GM21447 (cell line): ENCODE results near the gene CDH22.

Source experiments
- ATAC-seq: cut with Tn5 transposase; IDR thresholded peaks from one replicate; pipeline ENCODE4 v1.9.1; 2021; ENCODE audit not compliant: unreplicated experiment

The CDH22 gene

GRCh38 chr20:46308258-46309157 is at the start of gene CDH22:
Gene CDH22 (minus strand): TSS chr20:46308498. CDS start chr20:46251294, 57,204 bp downstream.
- no peak for ATAC-seq

- no peak for ATAC-seq
These were observed 48.8 kb upstream of the CDH22 start for GRCh38 chr20:46357030-46357514.

DNA sequence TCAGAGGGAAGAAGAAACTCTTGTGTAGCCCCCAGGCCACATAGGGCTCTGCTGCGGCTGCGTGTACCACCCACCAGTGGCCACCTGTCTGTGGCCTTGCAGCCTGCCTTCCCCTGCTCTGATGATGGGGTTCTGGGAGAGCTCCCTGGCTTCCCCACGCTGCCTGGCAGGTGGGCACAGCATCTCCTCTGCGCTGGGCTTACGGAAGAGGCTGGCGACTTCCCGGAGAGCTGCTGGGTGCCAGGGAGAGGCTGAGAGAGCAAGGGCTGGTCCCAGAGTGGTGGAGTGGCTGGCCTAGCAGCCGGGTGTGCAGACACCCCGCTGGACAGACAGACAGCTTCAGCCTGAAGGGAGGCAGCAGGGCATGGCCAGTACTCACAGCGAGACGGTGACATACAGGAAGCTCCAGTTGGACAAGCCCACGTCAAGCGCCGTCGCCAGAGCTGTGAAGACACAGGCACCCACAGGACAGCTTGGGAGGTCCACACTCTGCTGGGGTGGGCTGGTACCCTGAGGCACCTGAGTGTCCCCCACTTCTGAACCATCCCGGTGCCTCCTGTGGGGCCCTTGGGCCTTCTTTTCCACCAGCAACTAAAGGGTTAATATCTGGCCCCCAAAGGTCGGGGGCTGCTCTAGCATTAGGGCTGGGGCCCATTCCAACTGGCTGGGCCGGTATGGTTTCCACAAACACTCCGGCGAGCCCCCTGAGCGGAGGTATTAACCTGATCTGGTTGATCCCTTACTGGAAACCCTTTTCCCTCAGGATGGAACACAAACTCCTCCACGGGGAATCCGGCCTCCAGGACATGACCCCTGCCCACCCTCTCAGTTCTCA is 48.1 kb upstream of the CDH22 start:
- ATAC-seq, result no peak

DNA sequence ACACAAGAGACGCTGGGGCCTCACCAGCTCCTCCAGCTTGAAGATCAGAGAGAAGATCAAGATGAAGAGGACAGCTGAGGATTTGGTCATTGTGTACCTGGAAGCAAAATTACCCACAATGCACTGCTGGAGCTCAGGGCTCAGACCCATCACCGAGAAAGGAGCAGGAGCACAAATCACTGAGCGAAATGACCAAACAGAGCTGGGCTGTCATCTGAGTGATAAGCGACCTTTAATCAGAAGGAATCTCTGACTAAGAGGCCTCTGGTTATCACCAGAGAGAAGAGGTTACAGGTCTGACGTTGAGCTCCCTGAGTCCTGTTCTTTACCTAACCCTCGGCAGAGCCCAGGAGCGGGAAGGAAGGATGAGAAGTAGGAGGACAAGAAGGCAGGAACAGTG is 47.5 kb upstream of the CDH22 start:
- no peak for ATAC-seq

DNA sequence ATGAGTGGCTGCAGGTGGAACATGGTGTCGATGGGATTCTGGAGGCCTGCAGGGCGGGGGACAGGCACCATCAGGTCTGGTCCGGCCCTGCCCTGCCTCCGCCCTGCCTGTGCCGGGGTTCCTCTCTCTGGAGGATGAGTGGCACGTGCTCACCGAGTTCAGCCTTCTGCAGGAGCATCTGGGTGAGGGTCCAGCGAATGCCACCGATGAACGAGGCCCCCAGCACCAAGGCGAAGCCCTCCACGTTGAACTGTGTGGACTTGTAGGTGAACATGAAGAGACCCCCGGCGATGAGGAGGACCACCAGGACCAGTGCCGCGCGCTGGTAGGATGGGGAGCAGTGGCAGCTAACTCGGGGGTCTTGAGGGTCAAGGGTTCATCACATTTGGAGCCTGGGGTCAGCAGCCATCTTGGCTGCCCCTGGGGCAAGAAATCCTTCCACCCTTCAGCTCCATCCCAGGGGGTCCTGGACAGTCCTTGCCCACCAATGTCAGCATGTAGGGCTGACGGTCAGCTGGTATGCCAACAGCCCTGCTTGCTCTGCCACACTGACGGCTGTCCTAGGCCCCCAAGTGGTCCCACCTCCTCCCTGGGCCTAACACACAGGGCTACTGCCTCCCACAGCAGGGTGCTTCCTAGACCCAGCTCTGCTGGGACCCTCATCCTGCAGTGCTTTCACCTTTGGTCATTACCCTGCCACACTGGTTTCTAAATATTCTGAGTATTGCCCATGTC is 46.8 kb upstream of the CDH22 start:
- no peak for ATAC-seq

GRCh38 chr20:46354207-46354555 is 45.9 kb upstream of the CDH22 start:
- no peak for ATAC-seq

DNA sequence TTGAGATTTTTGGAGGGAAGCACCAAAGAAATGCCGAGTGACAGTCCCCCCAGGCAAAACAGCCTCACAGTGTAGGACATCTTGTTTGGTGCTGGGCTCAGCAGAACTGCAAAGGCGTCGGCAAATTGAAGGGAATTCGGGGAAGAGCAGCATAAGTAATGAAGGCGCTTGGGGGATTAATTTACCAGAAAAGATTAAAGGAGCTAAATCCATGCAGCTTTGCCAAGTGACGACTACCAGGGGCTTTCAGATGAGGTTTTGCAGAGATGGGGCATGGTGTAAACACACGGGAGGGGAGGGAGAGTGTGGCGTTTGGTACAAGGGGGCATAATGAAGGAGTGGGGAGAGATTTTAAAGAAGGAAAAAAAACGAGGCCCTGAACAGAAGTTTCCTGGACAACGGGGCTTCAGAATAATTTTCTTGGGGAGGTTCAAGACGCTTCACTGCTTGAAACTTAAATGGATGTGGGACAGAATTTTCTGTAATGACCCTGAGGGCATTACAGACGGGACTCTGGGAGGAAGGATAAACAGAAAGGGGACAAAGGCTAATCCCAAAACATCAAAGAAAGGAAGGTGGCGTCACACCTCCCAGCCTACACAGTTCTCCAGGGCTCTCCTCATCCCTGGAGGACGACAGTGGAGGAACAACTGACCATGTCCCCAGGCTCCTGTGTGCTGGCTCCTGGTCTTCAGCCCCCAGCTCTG is 45.4 kb upstream of the CDH22 start:
- ATAC-seq, result no peak

GRCh38 chr20:46352370-46352938 is 44.2 kb upstream of the CDH22 start:
- no peak for ATAC-seq

- ATAC-seq, result no peak
These were observed 43.2 kb upstream of the CDH22 start for GRCh38 chr20:46351357-46352058.

GRCh38 chr20:46350986-46351267 is 42.6 kb upstream of the CDH22 start:
- no peak for ATAC-seq

DNA sequence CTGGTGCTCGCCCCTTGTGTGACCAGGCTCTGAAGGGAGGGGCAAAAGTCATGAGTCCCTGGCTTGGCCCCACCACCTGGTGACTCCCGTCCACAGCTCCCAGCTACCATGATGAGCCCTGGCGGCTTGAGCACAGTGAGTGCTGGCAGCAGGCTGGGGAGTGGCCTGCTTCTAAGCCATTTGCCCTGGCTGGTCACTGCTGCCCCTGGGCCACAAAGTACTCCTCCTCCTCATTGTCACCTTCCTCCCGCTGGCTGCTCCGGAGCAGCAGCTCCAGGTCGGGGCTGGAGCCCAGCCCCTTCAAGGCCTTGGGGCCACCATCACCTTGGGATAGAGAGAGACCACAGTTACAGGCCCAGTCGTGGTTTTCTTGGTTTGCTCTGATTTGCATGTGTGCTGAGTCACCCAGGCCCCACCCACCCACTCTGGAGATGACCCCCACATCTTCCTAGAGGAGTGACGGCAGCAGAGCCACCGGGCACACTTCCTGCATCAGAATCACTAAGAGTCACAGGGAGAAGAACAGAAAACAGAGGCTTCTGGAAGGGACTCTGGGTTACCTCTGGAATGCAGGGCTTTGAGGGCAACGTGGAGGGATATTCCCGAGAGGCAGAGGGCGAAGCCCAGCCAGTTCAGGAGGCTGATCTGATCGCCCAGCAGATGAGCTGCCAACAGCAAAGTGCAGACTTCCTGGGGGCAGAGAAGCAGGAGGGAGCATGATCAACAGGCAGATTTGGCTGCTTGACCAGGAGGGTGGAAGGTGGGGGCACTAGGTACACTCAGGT is 42.1 kb upstream of the CDH22 start:
- ATAC-seq, result peak; percentile 70

- ATAC-seq, result no peak
These were observed 41.4 kb upstream of the CDH22 start for GRCh38 chr20:46349742-46350056.

DNA sequence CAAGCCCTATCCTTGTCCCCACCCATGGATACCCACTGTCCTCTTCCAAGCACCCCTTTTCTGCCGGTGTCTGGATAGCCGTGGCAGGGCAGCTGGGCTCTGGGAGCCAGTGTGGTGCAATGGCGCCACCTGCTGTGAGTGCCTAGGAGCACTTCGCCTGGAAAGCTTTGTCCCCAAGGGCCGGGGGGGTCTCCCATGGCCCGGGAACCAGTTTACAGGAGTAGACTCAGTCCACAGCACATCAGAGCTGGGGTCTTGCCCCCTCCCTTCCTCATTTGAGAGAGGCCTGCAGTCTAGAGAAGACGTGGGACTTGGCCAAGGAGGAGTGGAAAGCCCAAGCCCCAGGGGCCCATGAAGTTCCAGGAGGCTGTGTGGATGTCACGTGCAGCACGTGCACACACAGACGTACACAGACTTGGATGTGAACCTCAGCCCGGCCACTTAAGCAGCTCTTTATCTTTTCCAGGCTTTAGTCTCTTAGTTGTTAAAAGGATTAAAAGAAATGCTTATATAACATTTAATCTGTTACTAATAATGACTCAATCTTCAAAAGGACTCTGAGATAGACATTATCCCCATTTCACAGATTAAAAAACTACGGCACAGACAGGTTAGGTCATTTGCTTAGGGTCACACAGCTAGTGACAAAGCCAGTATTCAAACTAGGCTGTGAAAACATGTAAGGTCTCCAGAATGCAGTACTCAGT is 40.9 kb upstream of the CDH22 start:
- ATAC-seq, result no peak

GRCh38 chr20:46347841-46348803 is 39.8 kb upstream of the CDH22 start:
- ATAC-seq, result no peak

GRCh38 chr20:46346770-46347169 is 38.5 kb upstream of the CDH22 start:
- no peak for ATAC-seq

- ATAC-seq, result no peak
These were observed 36.3 kb upstream of the CDH22 start for GRCh38 chr20:46344488-46345162.

DNA sequence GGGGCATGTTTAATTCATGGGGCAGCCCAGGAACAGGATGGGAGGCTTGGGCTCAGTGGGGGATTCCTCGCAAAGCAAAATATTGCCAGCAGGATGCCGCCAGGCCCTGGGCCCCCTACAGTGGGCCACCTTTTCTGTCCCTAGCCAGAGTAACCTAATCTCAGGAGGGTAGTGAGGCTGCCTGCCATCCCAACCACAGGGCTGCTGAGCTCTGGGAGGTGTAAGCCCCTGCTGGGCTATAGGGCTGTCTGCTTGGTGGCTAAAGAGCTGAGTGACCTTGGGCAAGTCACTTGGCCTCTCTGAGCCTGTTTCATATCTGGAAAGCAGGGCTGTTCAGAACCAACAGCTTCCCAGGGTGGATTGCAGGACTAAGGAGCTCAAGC is 35.7 kb upstream of the CDH22 start:
- ATAC-seq, result no peak
